HG03039 (cell line): ENCODE data around the gene PDPK1.

Source experiments
- ATAC-seq: cut with Tn5 transposase; IDR thresholded peaks from one replicate; pipeline ENCODE4 v1.9.1; 2021; ENCODE audit warnings: mild to moderate bottlenecking, moderate library complexity; ENCODE audit not compliant: unreplicated experiment

Gene PDPK1

GRCh38 chr16:2537451-2538379, at the start of gene PDPK1:
PDPK1 (plus strand) TSS chr16:2538021; CDS start chr16:2538113, 92 bp downstream.
- peak; percentile 73 for ATAC-seq

GRCh38 chr16:2489581-2489980, 48.2 kb upstream of the PDPK1 start:
- ATAC-seq: no peak

GRCh38 chr16:2490190-2491105, 47.4 kb upstream of the PDPK1 start:
- ATAC-seq: no peak

- no peak for ATAC-seq
These were observed 45.5 kb upstream of the PDPK1 start for GRCh38 chr16:2492292-2492691.

- no peak for ATAC-seq
These were observed 44.2 kb upstream of the PDPK1 start for GRCh38 chr16:2493605-2494004.

- ATAC-seq: no peak
These were observed 43.2 kb upstream of the PDPK1 start for GRCh38 chr16:2494616-2495015.

- ATAC-seq: no peak
These were observed 42.8 kb upstream of the PDPK1 start for GRCh38 chr16:2495041-2495440.

- ATAC-seq: no peak
These were observed 41.4 kb upstream of the PDPK1 start for GRCh38 chr16:2496223-2497115.

- ATAC-seq: no peak
These were observed 40.6 kb upstream of the PDPK1 start for GRCh38 chr16:2497116-2497630.

- no peak for ATAC-seq
These were observed 39.9 kb upstream of the PDPK1 start for GRCh38 chr16:2497695-2498484.

- no peak for ATAC-seq
These were observed 39.1 kb upstream of the PDPK1 start for GRCh38 chr16:2498531-2499253.

GRCh38 chr16:2499454-2499853, 38.4 kb upstream of the PDPK1 start:
- ATAC-seq: no peak

- no peak for ATAC-seq
These were observed 37.9 kb upstream of the PDPK1 start for GRCh38 chr16:2499890-2500429.

GRCh38 chr16:2500430-2500917, 37.3 kb upstream of the PDPK1 start:
- ATAC-seq: no peak

GRCh38 chr16:2500918-2501750, 36.7 kb upstream of the PDPK1 start:
- ATAC-seq: no peak

GRCh38 chr16:2501946-2502895, 35.6 kb upstream of the PDPK1 start:
- ATAC-seq: no peak
